Upper lobe of right lung (tissue), 1 donor: Measurements from ENCODE around the gene IL31. TPM values are rescaled to one million over a fixed set of nuclear protein-coding genes. Genes with fewer than 3 reads are reported as not detected.

ENCODE experiments used
- ATAC-seq: fragments of 200-7000 bp; cut with Tn5 transposase; one replicate; pipeline ENCODE4 v1.9.1; 2020; ENCODE audit warnings: mild to moderate bottlenecking, moderate library complexity
- DNase-seq: peaks from one replicate; pipeline ENCODE4 v3.0.0-alpha.2; 2020
- H3K27ac ChIP-seq: fragments of 200-600 bp; one replicate; pipeline ENCODE4 v1.8.0; 2022
- H3K27me3 ChIP-seq: fragments of 200-600 bp; one replicate; pipeline ENCODE4 v1.8.0; 2022; ENCODE audit warnings: mild to moderate bottlenecking
- H3K36me3 ChIP-seq: fragments of 200-600 bp; one replicate; pipeline ENCODE4 v1.8.0; 2022
- H3K4me1 ChIP-seq: fragments of 200-600 bp; one replicate; pipeline ENCODE4 v1.8.0; 2022
- H3K4me3 ChIP-seq: fragments of 200-600 bp; one replicate; pipeline ENCODE4 v1.8.0; 2022; ENCODE audit warnings: mild to moderate bottlenecking
- H3K9me3 ChIP-seq: fragments of 200-600 bp; one replicate; pipeline ENCODE4 v1.8.0; 2022
- intact Hi-C: fragments of 100-400 bp; cut with DNase I; formaldehyde crosslinking; loops from one replicate; pipeline ENCODE4 v1.11.0; 2022
- total RNA-seq: library from RNA; stranded (reverse); fragmentation: NEBNext Ultra II Directional; extraction: Animal tissue kit (Norgen Biotek cat#: 25700); gene quantifications from one replicate; pipeline ENCODE4 v1.2.1, GENCODE V29; 2021
- TF ChIP-seq, protein P1 (sequence below): fragments of 200-600 bp; IDR thresholded peaks from one replicate; pipeline ENCODE4 v1.8.0; 2022; ENCODE audit warnings: antibody characterized with exemption
- donor health status: DM: no; HTN: yes; CAD: no; lungs with severe emphysema.

The IL31 gene
- total RNA-seq, 1 donor from 2014 or later: not detected

DNA sequence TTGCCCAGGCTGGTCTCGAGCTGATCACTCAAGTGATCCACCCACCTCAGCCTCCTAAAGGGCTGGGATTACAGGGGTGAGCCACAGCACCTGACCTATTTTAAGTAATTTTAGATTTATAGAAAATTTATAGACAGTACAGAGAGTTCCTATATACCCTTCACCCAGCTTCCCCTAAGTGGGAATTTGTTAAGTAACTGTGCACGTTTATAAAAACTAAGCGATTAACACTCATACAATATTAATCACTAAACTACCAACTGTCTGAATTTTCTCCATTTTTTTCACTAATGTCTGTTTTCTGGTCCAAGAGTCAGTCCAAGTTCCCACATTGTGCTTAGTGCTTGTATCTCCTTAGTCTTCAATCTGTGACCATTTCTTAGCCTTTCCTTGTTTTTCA lies 5.5 kb downstream of the IL31 start:
- H3K27ac ChIP-seq: no peak overlapping the region
- no peaks in the 10 kb centered on the region for H3K36me3 ChIP-seq
- intact Hi-C loops: no loop called here

DNA sequence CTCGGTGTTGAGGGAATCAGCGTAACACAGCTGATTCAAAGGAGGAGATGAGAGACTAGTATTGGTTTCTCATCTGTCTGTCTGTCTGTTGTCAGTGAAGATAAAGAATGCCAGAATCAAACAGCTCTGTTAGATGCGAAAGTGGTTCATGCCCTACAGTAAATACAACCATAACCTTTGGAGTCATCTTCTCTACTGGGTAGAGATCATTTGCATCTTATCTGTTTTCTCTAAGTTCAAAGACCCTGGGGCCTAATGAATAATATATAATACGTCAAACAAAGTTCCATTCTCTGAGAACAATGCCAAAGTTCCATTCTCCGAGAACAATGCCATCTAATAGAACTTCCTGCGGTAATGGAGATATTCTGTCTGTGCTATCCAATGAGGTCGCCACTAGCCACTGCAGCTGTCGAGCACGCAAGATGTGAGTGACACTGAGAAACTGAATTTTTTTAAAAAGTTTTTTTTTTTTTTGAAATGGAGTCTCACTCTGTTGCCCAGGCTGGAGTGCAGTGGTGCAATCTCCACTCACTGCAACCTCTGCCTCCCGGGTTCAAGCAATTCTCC lies 6.6 kb downstream of the IL31 start:
- no peaks in the 10 kb centered on the region for H3K4me1 ChIP-seq
- no peaks in the 10 kb centered on the region for H3K27me3 ChIP-seq
- no peak for ATAC-seq
- H3K27ac ChIP-seq: no peak overlapping the region
- H3K36me3 ChIP-seq: no peaks in the 10 kb centered on the region
- no peak for DNase-seq
- intact Hi-C loops: no loop called here
- H3K9me3 ChIP-seq: no peaks in the 10 kb centered on the region
- TF ChIP-seq, protein P1, sequence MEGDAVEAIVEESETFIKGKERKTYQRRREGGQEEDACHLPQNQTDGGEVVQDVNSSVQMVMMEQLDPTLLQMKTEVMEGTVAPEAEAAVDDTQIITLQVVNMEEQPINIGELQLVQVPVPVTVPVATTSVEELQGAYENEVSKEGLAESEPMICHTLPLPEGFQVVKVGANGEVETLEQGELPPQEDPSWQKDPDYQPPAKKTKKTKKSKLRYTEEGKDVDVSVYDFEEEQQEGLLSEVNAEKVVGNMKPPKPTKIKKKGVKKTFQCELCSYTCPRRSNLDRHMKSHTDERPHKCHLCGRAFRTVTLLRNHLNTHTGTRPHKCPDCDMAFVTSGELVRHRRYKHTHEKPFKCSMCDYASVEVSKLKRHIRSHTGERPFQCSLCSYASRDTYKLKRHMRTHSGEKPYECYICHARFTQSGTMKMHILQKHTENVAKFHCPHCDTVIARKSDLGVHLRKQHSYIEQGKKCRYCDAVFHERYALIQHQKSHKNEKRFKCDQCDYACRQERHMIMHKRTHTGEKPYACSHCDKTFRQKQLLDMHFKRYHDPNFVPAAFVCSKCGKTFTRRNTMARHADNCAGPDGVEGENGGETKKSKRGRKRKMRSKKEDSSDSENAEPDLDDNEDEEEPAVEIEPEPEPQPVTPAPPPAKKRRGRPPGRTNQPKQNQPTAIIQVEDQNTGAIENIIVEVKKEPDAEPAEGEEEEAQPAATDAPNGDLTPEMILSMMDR: no peak
- no peak overlapping the region for H3K4me3 ChIP-seq

More for the DNA sequence above, 5.5 kb downstream of the IL31 start:
- DNase-seq (no peak), ATAC-seq (no peak)
- TF ChIP-seq, protein P1: no peak
- H3K9me3 ChIP-seq: no peaks in the 10 kb centered on the region
- no peaks in the 10 kb centered on the region for H3K4me1 ChIP-seq
- H3K4me3 ChIP-seq: no peak overlapping the region
- no peaks in the 10 kb centered on the region for H3K27me3 ChIP-seq

DNA sequence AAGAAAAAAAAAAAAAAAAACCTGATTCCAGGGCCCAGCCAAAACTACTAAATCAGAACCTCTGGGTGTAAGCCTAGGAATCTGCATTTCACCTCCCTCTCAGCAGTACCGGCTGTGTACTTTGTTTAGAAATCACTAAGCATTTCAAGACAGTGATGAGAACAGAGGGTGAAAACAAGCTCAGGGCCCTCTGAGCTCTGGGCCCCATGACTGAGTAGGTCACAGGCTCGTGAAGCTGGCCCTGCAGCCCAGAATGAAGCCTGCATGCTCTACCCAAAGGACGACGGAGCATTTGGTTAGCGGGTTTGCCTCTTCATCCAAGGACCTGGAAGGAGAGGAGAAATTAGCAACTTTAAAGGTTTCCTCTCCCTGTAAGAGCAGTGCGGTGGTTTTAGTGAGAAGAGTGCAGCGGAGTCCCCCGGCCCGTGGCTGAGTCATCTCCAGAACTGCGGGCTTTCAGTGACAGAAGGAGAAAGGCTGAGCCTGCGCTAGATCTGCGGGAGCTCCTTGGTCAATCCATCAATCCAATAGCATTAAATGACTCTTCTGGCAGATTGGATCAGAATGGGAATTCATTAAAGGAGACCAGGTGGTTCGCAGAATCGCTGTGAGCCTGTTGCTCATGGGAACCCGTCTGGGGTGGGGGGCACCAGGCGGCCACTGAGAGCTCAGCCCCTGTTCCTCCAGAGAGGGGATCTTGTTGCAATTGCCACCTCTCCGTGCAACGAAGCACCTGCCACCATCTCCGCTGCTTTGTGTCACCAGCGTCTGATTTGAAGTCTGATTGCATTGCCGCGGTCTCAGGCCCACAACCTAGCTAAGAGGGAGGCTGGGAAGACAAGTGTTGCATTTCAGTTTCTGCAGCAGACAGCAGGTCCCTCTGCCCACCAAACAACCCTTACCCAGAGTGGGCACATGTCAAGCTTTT lies 7.3 kb downstream of the IL31 start:
- ATAC-seq: no peak
- intact Hi-C loops: no loop called here
- Histone ChIP-seq H3K27me3 (no peaks in the 10 kb centered on the region), H3K27ac (no peak overlapping the region), H3K36me3 (no peaks in the 10 kb centered on the region), H3K9me3 (no peaks in the 10 kb centered on the region), H3K4me3 (no peak overlapping the region), H3K4me1 (no peaks in the 10 kb centered on the region)
- TF ChIP-seq, protein P1: no peak
- no peak for DNase-seq

DNA sequence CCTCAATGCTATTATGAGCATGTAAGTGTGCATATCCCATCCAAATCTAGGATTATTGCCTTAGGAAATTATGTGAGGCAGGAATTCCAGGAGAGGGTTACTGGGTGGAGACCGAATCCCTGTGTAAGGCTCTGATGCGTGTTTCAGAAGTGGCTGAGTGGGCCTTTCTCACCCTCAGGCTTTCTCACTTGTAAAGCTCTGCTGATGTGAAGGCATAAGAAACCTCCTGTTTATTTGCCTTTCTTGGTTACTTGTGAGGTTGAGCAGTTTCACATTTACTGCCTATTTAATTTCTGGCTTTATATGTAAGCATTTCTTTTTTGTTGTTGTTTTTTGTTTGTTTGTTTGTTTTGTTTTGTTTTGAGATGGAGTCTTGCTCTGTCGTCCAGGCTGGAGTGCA lies 11.0 kb downstream of the IL31 start:
- no peak for ATAC-seq
- H3K27me3 ChIP-seq: no peaks in the 10 kb centered on the region
- no peak for DNase-seq
- no peaks in the 10 kb centered on the region for H3K9me3 ChIP-seq
- TF ChIP-seq, protein P1: no peak
- intact Hi-C loops: no loop called here
- no peak overlapping the region for H3K4me3 ChIP-seq
- no peaks in the 10 kb centered on the region for H3K4me1 ChIP-seq
- no peaks in the 10 kb centered on the region for H3K36me3 ChIP-seq
- no peak overlapping the region for H3K27ac ChIP-seq

DNA sequence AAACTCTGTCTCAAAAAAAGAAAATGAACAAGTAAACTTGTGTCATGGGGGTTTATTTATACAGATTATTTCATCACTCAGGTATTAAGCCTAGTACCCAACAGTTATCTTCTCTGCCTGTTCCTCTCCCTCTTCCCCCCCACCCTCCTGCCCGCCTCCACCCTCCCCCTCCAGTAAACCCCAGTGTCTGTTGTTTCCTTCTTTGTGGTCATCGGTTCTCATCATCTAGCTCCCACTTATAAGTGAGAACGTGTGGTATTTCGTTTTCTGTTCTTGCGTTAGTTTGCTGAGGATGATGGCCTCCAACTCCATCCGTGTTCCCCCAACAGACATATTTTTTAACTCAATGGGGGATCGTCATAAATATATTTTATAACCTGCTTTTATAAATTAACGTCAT lies 12.3 kb downstream of the IL31 start:
- Histone ChIP-seq H3K9me3 (no peaks in the 10 kb centered on the region), H3K36me3 (no peaks in the 10 kb centered on the region), H3K4me1 (no peaks in the 10 kb centered on the region), H3K27ac (no peak overlapping the region), H3K4me3 (no peak overlapping the region), H3K27me3 (no peaks in the 10 kb centered on the region)
- no peak for DNase-seq
- TF ChIP-seq, protein P1: no peak
- no peak for ATAC-seq
- intact Hi-C loops: no loop called here
